MM.1S (cell line): Measurements from ENCODE around the gene RASSF3.

Source experiments
- EZH2 ChIP-seq: fragments of 300-600 bp; sonication (generic); optimal IDR thresholded peaks from 2 replicates; pipeline ENCODE3; 2017; ENCODE audit warnings: low read depth, mild to moderate bottlenecking, antibody characterized with exemption, low read length, mixed read lengths
- EZH2phosphoT487 ChIP-seq: fragments of 300-600 bp; sonication (generic); IDR thresholded peaks from 2 replicates; pipeline ENCODE4 v1.6.1; 2018; ENCODE audit warnings: antibody characterized with exemption, low read length
- TF ChIP-seq, protein P1 (sequence below): fragments of 300-600 bp; sonication (generic); IDR thresholded peaks from 2 replicates; pipeline ENCODE4 v1.5.1; 2016; ENCODE audit warnings: antibody characterized with exemption, low read length, mixed read lengths

DNA sequence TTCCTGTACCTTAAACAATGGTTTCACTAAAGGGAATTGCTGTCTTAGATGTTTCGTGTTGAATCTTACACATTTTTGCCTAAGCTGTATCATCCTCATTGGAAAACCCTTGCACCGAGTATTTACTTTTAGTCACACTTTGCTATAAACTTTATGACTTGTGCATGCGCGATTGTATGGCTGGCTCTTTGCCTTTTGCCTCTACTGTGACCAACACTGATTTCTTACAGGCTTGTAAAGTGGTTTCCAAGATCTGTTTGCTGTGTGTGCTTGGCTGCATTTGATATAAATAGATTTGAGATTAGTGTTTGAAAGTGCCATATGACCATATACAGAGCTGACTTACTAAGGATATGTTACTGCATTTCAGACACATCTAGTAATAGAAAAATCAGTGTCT lies 40.5 kb downstream of the RASSF3 start:
- TF ChIP-seq, protein P1, sequence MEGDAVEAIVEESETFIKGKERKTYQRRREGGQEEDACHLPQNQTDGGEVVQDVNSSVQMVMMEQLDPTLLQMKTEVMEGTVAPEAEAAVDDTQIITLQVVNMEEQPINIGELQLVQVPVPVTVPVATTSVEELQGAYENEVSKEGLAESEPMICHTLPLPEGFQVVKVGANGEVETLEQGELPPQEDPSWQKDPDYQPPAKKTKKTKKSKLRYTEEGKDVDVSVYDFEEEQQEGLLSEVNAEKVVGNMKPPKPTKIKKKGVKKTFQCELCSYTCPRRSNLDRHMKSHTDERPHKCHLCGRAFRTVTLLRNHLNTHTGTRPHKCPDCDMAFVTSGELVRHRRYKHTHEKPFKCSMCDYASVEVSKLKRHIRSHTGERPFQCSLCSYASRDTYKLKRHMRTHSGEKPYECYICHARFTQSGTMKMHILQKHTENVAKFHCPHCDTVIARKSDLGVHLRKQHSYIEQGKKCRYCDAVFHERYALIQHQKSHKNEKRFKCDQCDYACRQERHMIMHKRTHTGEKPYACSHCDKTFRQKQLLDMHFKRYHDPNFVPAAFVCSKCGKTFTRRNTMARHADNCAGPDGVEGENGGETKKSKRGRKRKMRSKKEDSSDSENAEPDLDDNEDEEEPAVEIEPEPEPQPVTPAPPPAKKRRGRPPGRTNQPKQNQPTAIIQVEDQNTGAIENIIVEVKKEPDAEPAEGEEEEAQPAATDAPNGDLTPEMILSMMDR, result no peak
- no peak for TF ChIP-seq EZH2
- no peak for TF ChIP-seq EZH2phosphoT487
